ENCODE measurements around the gene TOM1L2. TPM values are rescaled to one million over a fixed set of nuclear protein-coding genes. Genes with fewer than 3 reads are reported as not detected.

Gene TOM1L2
- total RNA-seq, 1 experiment from 2014 or later: 24.1 TPM

DNA sequence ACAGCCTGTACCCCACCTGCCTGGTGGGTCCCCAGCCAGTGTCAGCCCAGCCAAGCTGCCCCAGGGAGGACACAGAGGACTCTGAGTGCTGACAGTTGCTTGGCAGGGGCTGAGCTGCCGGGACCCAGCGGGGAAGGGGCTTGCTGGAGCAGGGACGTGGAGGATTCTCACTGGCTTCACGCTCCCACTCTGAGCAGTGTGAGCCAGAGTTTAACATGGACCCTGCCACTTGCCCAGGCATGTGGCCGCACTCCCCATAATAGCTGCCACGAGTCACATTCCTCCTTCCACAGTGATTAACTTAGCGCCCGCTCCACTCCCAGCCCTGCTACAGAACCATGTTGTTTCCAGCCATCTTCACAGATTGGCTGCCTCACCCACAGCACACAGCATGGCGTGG, 166.6 kb downstream of the TOM1L2 start:
- Histone ChIP-seq H4K20me1 (ENCODE audit: insufficient read depth) (no peaks in the 10 kb centered on the region), H3K36me3 (ENCODE audit: control insufficient read depth in 1 of 2, insufficient read depth in 2 of 2, low read length in 2 of 2) (peaks cover 2 to 12% of the 10 kb centered on the region in 2 experiments), H2AFZ (ENCODE audit: low read depth, low read length, poor library complexity, severe bottlenecking) (no peak overlapping the region), H3K9me3 (ENCODE audit: control insufficient read depth in 1 of 2, insufficient read depth in 1 of 2, low read depth in 1 of 2, low read length in 2 of 2) (no peaks in the 10 kb centered on the region), H3K27ac (ENCODE audit: low read depth, low read length) (no peak overlapping the region; the same call in 1 of the 2 replicates), H3K4me2 (ENCODE audit: low read length) (no peak overlapping the region), H3K79me2 (ENCODE audit: insufficient read depth, low read length) (peaks cover under 1% of the 10 kb centered on the region; the same call in 1 of the 2 replicates), H3K27me3 (ENCODE audit: insufficient read depth, low read length) (no peaks in the 10 kb centered on the region), H3K9me2 (ENCODE audit: insufficient read depth) (no peaks in the 10 kb centered on the region), H3K4me1 (ENCODE audit: control insufficient read depth in 1 of 2, insufficient read depth in 2 of 2, low read length in 2 of 2) (peaks cover 0 to 20% of the 10 kb centered on the region in 2 experiments; a peak in 1 of 4 replicates), H3K4me3 (replicated peaks in 1 of 2; ENCODE audit: low read depth in 1 of 2, low read length in 2 of 2) (no peak overlapping the region), H3K9ac (ENCODE audit: low read length) (no peak overlapping the region)
- BruUV-seq (replicated peaks): no TSS peak
- ATAC-seq (no peak), DNase-seq (ENCODE audit: low read depth, low spot score) (no peak)
- intact Hi-C loops (cut with micrococcal nuclease): no loop called here
- ChIA-PET RAD21 (ENCODE audit: low non-redundant PET in 1 of 2, low total read pairs in 2 of 2, uncharacterized antibody in 2 of 2, unreplicated experiment in 2 of 2) (no interaction called here), POLR2A (no interaction called here), CTCF (no interaction called here)
- no peak for TF ChIP-seq EZH2phosphoT487 (IDR thresholded peaks at IDR 0.05; ENCODE audit: borderline replicate concordance)
- no peak for TF ChIP-seq ZFX (IDR thresholded peaks at IDR 0.05)
- TF ChIP-seq, protein P1, sequence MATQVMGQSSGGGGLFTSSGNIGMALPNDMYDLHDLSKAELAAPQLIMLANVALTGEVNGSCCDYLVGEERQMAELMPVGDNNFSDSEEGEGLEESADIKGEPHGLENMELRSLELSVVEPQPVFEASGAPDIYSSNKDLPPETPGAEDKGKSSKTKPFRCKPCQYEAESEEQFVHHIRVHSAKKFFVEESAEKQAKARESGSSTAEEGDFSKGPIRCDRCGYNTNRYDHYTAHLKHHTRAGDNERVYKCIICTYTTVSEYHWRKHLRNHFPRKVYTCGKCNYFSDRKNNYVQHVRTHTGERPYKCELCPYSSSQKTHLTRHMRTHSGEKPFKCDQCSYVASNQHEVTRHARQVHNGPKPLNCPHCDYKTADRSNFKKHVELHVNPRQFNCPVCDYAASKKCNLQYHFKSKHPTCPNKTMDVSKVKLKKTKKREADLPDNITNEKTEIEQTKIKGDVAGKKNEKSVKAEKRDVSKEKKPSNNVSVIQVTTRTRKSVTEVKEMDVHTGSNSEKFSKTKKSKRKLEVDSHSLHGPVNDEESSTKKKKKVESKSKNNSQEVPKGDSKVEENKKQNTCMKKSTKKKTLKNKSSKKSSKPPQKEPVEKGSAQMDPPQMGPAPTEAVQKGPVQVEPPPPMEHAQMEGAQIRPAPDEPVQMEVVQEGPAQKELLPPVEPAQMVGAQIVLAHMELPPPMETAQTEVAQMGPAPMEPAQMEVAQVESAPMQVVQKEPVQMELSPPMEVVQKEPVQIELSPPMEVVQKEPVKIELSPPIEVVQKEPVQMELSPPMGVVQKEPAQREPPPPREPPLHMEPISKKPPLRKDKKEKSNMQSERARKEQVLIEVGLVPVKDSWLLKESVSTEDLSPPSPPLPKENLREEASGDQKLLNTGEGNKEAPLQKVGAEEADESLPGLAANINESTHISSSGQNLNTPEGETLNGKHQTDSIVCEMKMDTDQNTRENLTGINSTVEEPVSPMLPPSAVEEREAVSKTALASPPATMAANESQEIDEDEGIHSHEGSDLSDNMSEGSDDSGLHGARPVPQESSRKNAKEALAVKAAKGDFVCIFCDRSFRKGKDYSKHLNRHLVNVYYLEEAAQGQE (IDR thresholded peaks at IDR 0.05; ENCODE audit: low read depth): no peak
- TF ChIP-seq POLR2AphosphoS5 (IDR thresholded peaks at IDR 0.05; ENCODE audit: low read depth, low read length): 0 out of 2 replicates have a peak, but pooled peaks have one; percentile 16
- no peak for TF ChIP-seq POLR2A (IDR thresholded peaks at IDR 0.05; ENCODE audit: borderline replicate concordance, extremely low read depth, insufficient read depth, insufficient read length)

DNA sequence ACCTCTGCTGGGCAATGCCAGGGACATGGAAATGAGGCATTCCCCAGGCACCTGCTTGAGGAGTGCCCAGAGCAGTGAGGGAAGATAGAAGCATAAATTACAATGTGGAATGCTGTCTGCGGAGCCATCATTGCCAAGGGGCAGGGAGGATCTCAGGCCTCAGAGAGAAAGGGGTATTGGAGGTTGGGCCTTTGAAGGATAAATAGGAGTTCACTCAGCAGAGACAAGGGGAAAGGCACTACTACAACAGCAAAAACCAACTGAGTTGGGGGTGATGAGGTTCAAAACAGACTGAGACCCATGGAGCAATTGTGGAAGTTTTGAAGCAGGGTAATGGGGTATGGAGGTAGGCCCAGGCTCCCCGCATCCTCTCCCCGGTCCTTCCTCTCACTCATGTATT, 168.2 kb downstream of the TOM1L2 start:
- Histone ChIP-seq H3K9ac (ENCODE audit: low read length) (no peak overlapping the region), H2AFZ (ENCODE audit: low read depth, low read length, poor library complexity, severe bottlenecking) (no peak overlapping the region), H4K20me1 (ENCODE audit: insufficient read depth) (no peaks in the 10 kb centered on the region), H3K79me2 (ENCODE audit: insufficient read depth, low read length) (no peaks in the 10 kb centered on the region), H3K9me3 (ENCODE audit: control insufficient read depth in 1 of 2, insufficient read depth in 1 of 2, low read depth in 1 of 2, low read length in 2 of 2) (no peaks in the 10 kb centered on the region), H3K9me2 (ENCODE audit: insufficient read depth) (no peaks in the 10 kb centered on the region), H3K4me1 (ENCODE audit: control insufficient read depth in 1 of 2, insufficient read depth in 2 of 2, low read length in 2 of 2) (peaks cover 0 to 18% of the 10 kb centered on the region in 2 experiments; a peak in 1 of 4 replicates), H3K27ac (ENCODE audit: low read depth, low read length) (0 out of 2 replicates have a peak overlapping the region, but pooled peaks have one; percentile 9), H3K4me3 (replicated peaks in 1 of 2; ENCODE audit: low read depth in 1 of 2, low read length in 2 of 2) (no peak overlapping the region), H3K4me2 (ENCODE audit: low read length) (no peak overlapping the region), H3K36me3 (ENCODE audit: control insufficient read depth in 1 of 2, insufficient read depth in 2 of 2, low read length in 2 of 2) (peaks cover 2 to 7% of the 10 kb centered on the region in 2 experiments; a peak in 3 of 4 replicates), H3K27me3 (ENCODE audit: insufficient read depth, low read length) (no peaks in the 10 kb centered on the region)
- CTCF ChIA-PET: no interaction called here
- RAD21 ChIA-PET (ENCODE audit: low non-redundant PET in 1 of 2, low total read pairs in 2 of 2, uncharacterized antibody in 2 of 2, unreplicated experiment in 2 of 2): no interaction called here
- DNase-seq (ENCODE audit: low read depth, low spot score) (no peak), ATAC-seq (no peak)
- intact Hi-C loops (cut with micrococcal nuclease): no loop called here
- BruUV-seq (replicated peaks): no TSS peak
- POLR2A ChIA-PET: no interaction called here
- TF ChIP-seq POLR2AphosphoS5 (IDR thresholded peaks at IDR 0.05; ENCODE audit: low read depth, low read length) (no peak), ZNF274 (IDR thresholded peaks at IDR 0.05; ENCODE audit: low read depth, low read length) (no peak), CBX3 (IDR thresholded peaks at IDR 0.05; ENCODE audit: low read depth) (no peak), FOSL1 (IDR thresholded peaks at IDR 0.05; ENCODE audit: low read depth) (no peak), POLR2A (IDR thresholded peaks at IDR 0.05; ENCODE audit: borderline replicate concordance, extremely low read depth, insufficient read depth, insufficient read length) (no peak), YY1 (IDR thresholded peaks at IDR 0.05; ENCODE audit: extremely low read depth, insufficient replicate concordance, low read depth, low read length) (no peak), CEBPB (IDR thresholded peaks at IDR 0.05; ENCODE audit: low read depth) (no peak), ZFX (IDR thresholded peaks at IDR 0.05) (no peak), SRF (IDR thresholded peaks at IDR 0.05; ENCODE audit: low read depth) (no peak), TCF7L2 (IDR thresholded peaks at IDR 0.05; ENCODE audit: borderline replicate concordance, extremely low read depth, insufficient read depth, insufficient read length) (no peak), SP1 (IDR thresholded peaks at IDR 0.05; ENCODE audit: low read depth) (no peak), ELF1 (IDR thresholded peaks at IDR 0.05; ENCODE audit: borderline replicate concordance, low read depth) (no peak)
- TF ChIP-seq, protein P2, sequence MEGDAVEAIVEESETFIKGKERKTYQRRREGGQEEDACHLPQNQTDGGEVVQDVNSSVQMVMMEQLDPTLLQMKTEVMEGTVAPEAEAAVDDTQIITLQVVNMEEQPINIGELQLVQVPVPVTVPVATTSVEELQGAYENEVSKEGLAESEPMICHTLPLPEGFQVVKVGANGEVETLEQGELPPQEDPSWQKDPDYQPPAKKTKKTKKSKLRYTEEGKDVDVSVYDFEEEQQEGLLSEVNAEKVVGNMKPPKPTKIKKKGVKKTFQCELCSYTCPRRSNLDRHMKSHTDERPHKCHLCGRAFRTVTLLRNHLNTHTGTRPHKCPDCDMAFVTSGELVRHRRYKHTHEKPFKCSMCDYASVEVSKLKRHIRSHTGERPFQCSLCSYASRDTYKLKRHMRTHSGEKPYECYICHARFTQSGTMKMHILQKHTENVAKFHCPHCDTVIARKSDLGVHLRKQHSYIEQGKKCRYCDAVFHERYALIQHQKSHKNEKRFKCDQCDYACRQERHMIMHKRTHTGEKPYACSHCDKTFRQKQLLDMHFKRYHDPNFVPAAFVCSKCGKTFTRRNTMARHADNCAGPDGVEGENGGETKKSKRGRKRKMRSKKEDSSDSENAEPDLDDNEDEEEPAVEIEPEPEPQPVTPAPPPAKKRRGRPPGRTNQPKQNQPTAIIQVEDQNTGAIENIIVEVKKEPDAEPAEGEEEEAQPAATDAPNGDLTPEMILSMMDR (IDR thresholded peaks at IDR 0.05 in 2 of 3, conservative IDR thresholded peaks at IDR 0.05 in 1 of 3; ENCODE audit: borderline replicate concordance in 1 of 3, insufficient read depth in 1 of 3, low read depth in 2 of 3, low read length in 2 of 3): no peak
- TF ChIP-seq, protein P3, sequence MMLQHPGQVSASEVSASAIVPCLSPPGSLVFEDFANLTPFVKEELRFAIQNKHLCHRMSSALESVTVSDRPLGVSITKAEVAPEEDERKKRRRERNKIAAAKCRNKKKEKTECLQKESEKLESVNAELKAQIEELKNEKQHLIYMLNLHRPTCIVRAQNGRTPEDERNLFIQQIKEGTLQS (IDR thresholded peaks at IDR 0.05): no peak
